Activated gamma-delta T cell (primary cell): ENCODE data around the gene ANKRD28.
"Not testable (repeated sequence)": the region's sequence is repeated elsewhere in the genome, so short reads cannot be mapped to it uniquely, and the experiment has no call there.

Experiments used
- DNase-seq: peaks from one replicate; lab custom pipeline; 2025; lab: John Stamatoyannopoulos, UW

The ANKRD28 gene

GRCh38 chr3:15771444-15771843 lies 26.3 kb downstream of the ANKRD28 start:
- no peak for DNase-seq

- no peak for DNase-seq
These were observed 28.4 kb downstream of the ANKRD28 start for GRCh38 chr3:15769256-15769915.

DNA sequence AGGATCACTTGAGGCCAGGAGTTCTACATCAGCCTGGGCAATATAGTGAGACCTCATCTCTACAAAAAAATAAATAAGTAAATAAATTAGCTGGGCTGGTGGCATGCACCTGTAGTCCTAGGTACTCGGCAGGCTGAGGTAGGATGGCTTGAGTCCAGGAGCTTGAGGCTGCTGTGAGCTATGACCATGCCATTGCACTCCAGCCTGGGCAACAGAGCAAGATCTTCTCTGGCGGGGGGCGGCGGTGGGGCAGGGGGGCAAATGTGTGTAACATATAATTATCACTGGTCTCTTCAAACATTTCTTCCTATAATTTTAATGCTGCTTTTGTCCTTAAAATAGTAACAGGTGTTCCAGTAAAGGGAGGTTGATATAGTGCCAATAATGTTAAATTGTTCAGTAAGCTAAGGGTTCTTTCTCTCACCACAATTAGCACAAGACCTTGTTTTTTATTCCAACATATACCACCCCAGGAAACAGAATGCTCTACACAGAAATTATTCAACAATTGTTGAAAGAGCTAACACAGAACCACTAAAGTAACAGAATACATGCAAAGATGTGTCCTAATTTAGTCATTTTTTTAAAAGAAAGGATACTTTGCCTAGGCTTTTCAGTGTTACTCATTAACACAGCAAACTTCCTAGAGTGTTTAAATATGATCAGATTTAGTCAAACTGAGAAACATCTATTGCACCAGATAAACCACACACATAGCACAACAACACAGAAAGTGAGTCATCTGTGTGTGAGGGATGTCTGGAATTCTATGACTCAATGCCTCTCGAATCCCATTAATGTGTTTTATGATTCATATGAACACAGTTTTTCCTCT lies 29.1 kb downstream of the ANKRD28 start:
- no peak for DNase-seq

- DNase-seq: no peak
These were observed 31.4 kb downstream of the ANKRD28 start for GRCh38 chr3:15766406-15766805.

- no peak for DNase-seq
These were observed 39.5 kb downstream of the ANKRD28 start for GRCh38 chr3:15758295-15758694.

DNA sequence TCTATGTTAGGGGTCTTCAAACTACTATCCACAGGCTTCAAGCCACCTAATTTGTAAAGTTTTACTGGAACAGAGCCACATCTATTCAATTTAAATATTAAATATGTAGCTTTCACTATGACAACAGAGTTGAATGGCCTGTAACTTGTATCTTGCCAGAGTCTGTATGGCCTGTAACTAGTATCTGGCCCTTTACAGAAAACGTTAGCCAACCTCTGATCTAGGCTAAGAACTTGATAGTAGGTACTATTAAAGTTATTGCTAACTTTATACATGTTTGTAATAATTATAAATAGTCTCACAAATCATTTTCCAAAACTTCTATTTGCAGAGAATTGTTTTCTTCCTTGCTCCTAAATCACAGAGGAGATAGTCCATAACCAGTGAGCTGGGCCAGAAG lies 40.0 kb downstream of the ANKRD28 start:
- DNase-seq: no peak

DNA sequence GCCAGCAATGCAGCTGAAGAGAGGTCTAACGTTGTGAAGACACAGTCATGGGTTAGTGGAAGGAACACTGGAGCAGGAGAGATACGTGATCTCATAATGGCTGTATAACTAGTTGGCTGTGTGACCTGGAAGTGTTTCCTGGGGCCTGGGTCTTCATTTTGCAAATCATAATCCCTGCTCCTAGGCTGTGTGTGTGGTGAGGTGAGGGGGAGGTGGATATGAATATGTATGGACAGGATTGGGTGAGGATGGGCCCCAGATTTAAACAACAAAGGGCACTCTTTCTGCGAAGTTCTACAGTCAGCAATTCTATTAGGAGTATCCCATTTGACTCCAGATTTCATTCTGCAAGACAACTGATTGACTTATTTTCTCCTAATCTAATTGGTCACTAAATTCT lies 41.3 kb downstream of the ANKRD28 start:
- no peak for DNase-seq

GRCh38 chr3:15755780-15756179 lies 42.0 kb downstream of the ANKRD28 start:
- no peak for DNase-seq

DNA sequence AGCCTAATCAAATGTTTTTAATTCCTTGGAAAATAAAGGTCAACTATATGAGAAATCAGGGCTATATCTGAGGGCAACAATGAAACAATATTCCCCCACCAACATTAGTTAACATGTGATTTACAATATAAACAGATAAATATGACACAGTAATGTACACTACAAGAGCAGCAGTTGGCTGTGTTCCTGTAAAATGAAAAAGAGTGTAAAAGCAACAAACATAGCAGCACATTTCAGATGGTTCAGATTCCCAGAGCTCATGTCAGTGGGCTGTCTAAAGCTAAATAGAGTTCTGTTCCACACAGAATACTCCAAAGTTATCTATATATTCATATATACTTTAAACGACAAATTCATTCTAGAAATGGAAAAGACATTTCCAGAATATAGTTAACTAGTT lies 42.6 kb downstream of the ANKRD28 start:
- no peak for DNase-seq

DNA sequence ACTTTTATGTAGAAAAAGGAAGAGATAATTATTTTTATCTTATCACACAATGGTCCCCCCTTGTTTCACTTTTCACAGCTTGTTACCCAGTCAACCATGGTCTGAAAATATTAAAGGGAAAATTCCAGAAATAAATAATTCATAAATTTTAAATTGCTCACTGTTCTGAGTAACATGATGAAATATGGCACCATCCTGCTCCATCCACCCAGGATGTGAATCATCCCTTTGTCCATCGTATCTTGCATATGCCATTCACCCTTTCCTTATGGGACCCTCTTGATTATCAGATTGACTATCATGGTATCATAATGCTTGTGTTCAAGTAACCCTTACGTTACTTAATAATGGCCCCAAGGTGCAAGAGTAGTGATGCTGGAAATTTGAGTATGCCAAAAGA lies 43.7 kb downstream of the ANKRD28 start:
- DNase-seq: no peak

DNA sequence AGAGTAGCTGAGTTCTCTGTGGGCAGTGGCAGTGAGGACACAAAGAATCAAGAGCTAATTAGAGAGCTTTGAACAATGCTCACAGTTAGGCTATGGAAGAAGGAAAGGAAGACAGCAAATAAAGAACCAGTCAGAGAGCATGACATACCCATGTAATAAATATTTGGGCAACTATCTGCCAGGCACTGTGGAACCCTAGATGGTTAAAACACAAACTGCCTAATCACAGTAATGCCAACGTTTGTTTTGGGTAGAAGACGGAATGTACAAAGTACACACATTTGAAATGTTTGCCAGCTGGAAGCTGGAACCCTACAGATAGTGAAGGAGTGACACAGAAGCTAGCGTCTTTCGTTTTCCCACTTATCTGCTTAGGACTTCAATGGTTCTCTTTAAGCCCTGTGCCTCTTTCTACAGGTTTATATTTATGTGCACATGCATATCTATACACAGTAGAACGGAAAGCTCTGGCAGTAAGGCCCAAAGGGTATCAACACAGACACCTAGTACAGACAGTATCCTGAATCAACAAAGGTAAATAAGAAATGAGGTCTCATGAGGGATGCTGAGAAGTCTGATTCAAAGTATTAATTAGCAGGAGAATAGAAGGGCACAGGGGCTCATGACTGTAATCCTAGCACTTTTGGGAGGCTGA lies 44.6 kb downstream of the ANKRD28 start:
- DNase-seq: no peak

GRCh38 chr3:15750879-15751278 lies 46.9 kb downstream of the ANKRD28 start:
- no peak for DNase-seq

GRCh38 chr3:15750143-15750542 lies 47.6 kb downstream of the ANKRD28 start:
- DNase-seq: no peak

- not testable (repeated sequence) for DNase-seq
These were observed 51.9 kb downstream of the ANKRD28 start for GRCh38 chr3:15745896-15746295.

- no peak for DNase-seq
These were observed 53.6 kb downstream of the ANKRD28 start for GRCh38 chr3:15744176-15744575.

- no peak for DNase-seq
These were observed 54.2 kb downstream of the ANKRD28 start for GRCh38 chr3:15743587-15744009.

DNA sequence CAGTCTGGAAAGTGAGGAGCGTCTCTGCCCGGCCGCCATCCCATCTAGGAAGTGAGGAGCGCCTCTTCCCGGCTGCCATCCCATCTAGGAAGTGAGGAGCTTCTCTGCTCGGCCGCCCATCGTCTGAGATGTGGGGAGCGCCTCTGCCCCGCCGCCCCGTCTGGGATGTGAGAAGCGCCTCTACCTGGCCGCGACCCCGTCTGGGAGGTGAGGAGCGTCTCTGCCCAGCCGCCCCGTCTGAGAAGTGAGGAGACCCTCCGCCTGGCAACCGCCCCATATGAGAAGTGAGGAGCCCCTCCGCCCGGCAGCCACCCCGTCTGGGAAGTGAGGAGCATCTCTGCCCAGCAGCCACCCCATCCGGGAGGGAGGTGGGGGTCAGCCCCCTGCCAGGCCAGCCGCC lies 55.5 kb downstream of the ANKRD28 start:
- peak; percentile 4 for DNase-seq

- not testable (repeated sequence) for DNase-seq
These were observed 59.2 kb downstream of the ANKRD28 start for GRCh38 chr3:15738616-15739005.

- DNase-seq: no peak
These were observed 66.8 kb downstream of the ANKRD28 start for GRCh38 chr3:15731024-15731423.

DNA sequence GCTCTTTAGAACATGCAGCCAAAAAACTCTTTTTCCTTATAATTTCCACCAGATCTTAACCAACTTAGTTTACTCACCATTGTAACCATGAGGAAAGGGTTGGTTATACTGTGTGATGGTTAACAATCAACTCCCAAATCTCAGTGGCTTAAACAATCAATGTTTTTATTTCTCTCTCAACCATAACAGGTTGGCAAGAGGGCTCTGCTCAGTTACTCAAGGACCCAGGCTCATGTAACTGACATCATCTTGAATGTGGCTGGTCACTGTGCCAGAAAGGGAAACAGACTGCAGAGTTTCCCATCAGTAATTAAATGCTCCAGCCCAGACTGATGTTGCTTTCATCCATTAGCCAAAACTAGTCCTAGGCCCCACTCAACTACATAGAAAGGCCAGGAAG lies 69.0 kb downstream of the ANKRD28 start:
- DNase-seq: no peak

DNA sequence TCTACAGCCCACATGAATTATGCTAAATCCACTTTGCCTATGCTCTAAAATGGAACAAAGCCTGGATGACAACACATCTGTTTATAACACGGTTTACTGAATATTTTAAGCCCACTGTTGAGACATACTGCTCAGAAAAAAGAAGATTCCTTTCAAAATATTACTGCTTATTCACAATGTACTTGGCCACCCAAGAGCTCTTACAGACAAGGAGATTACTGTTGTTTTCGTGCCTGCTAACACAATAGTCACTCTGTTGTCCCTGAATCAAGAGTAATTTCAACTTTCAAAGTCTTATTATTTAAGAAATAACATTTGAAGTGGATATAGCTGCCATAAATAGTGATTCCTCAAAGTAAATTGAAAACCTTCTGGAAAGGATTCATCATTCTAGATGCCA lies 70.9 kb downstream of the ANKRD28 start:
- DNase-seq: no peak

GRCh38 chr3:15726043-15726442 lies 71.7 kb downstream of the ANKRD28 start:
- DNase-seq: no peak

GRCh38 chr3:15724446-15724845 lies 73.3 kb downstream of the ANKRD28 start:
- DNase-seq: no peak
